ENCODE results near the gene ATP9B.
"Not testable (repeated sequence)": the region's sequence is repeated elsewhere in the genome, so short reads cannot be mapped to it uniquely, and the experiment has no call there.

Gene ATP9B

DNA sequence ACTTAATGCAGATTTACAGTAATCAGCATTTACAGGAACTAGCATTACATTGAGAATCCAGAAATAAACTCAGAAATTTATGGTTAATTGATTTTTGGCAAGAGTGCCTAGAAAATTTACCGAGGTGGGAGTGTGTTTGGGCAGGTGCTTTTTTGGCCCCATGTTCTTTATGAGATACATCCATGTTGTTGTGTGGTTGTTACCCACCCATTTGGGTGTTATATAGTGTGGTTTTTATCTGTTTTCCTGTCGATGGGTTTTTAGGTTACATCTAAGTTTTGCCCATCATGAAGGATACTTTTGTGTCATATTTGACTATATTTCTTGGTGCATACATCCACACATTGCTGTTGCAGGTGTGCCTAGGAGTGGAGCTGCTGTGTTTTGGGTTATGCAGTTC is 82.0 kb downstream of the ATP9B start:
- DNase-seq: no peak

GRCh38 chr18:79156327-79156726 is 87.1 kb downstream of the ATP9B start:
- no peak for DNase-seq

GRCh38 chr18:79164706-79165105 is 95.5 kb downstream of the ATP9B start:
- DNase-seq: no peak

DNA sequence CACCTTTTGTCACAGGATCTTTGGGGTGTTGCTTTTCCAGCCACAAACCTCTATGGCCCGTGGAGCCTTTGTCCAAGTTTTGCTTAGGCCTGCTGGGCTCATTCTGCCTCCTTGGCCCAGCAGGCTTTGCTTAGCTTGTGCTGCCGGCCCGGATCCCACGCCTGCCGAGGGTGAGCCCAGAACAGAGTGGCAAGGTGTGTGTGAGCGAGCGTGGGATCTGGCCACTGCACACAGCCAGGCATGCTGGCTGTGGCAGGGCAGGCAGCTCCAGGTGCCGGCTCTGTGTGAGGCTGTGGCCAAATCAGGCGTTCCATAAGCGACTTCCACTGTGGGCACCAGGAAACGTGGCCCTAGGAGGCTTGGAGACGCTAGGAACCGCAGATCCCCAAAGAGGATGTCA is 97.5 kb downstream of the ATP9B start:
- DNase-seq: no peak

DNA sequence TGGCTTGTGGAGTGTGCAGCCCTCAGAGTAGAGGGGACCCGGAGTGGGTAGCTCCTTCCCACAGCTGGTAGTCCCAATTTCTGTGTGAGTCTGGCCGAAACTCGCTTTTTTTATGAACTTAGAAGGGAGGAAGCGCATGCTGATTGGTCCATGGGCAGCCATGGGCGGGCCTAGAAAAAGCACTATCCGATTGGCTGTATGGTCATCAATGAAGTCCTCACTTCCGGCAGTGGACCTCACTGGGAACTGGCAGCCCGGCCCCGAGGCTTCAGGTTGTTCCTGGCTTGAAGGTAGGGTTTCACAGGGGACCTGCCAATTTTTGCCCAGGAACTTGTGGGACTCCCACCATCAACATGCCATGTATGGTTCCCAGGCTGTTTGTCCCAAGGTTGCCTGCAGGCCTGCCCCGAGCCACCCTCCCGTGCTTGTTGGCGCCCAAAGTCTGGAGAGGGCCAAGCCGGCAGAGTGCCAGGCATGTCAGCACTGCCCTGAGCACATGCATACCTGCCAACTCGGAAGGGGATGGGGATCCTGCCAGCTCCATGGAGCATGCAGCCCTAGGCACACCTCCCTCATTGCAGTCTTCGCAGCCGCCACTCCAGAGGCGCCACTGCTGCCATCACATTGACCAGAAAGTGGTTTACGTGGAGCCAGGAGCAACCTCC is 98.5 kb downstream of the ATP9B start:
- no peak for DNase-seq

- no peak for DNase-seq
Measured at GRCh38 chr18:79169958-79170555, 100.9 kb downstream of the ATP9B start.

DNA sequence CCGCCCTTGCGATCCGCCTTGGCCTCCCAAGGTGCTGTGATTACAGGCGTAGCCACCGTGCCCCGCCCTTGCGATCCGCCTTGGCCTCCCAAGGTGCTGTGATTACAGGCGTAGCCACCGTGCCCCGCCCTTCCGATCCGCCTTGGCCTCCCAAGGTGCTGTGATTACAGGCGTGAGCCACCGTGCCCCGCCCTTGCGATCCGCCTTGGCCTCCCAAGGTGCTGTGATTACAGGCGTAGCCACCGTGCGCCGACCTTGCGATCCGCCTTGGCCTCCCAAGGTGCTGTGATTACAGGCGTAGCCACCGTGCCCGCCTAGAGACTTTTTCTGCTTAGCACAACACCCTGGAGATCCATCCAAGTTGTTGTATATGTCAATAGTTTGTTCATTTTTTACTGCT is 103.1 kb downstream of the ATP9B start:
- DNase-seq: not testable (repeated sequence)

GRCh38 chr18:79173742-79174141 is 104.5 kb downstream of the ATP9B start:
- no peak for DNase-seq

GRCh38 chr18:79178113-79178531 is 108.9 kb downstream of the ATP9B start:
- no peak for DNase-seq

- no peak for DNase-seq
Measured at GRCh38 chr18:79182047-79182713, 113.0 kb downstream of the ATP9B start.

DNA sequence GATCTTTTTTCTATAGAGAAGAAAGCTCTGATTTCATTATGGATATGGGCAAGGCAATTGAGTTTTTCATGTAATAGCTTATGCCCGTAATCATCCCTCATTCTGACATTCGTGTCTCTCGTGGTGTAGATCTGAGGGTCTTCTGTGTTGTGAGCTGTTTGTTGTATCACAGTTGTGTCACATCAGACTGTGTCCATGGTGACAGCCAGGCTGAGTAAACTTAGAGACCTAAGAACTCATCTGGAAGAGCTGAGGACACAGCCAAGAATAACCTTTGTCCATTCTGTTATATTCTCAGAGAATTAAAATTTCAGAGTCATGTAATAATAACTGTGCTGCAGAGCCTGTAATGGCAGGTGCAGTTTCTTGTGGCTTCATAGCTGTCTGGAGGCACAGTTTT is 116.5 kb downstream of the ATP9B start:
- no peak for DNase-seq

- DNase-seq: no peak
Measured at GRCh38 chr18:79186649-79187048, 117.5 kb downstream of the ATP9B start.

DNA sequence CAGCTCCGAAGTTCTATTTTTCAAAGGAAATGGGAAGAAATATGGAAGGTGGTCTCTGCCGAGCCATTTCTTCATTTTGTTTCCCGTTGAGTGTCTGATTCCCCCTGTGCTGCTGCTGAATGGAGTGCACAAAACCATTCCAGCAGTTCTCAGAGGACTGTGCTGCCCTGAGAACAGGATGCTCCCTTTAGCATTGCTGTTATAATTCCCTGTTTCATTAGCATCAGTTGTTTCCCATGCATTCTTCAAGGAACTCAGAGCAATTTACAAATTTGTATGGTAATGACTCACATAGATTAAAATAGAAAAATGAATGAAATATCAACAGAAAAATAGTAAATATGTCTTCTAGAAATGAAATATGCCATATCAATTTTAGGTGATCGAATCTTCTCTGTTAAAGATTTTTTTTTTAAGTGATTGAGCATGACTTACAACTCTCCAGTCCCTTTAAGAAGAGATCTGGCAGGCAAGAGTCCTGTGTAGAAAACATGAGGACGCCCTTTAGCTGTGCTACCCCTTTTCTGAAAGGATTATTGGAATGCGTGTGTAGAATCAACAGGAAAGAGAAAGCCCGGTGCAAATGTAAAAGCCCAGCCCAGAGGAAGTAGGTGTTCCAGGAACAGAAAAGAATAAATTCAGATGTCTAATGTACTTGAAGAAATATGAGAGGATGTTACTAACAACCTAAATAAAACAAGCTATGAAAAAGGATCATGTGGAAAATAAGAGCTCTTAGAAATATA is 118.5 kb downstream of the ATP9B start:
- no peak for DNase-seq

- no peak for DNase-seq
Measured at GRCh38 chr18:79191418-79191817, 122.2 kb downstream of the ATP9B start.

GRCh38 chr18:79191956-79192355 is 122.8 kb downstream of the ATP9B start:
- DNase-seq: no peak

- DNase-seq: no peak
Measured at GRCh38 chr18:79193826-79194225, 124.6 kb downstream of the ATP9B start.

GRCh38 chr18:79195716-79196683 is 126.8 kb downstream of the ATP9B start:
- DNase-seq: no peak

DNA sequence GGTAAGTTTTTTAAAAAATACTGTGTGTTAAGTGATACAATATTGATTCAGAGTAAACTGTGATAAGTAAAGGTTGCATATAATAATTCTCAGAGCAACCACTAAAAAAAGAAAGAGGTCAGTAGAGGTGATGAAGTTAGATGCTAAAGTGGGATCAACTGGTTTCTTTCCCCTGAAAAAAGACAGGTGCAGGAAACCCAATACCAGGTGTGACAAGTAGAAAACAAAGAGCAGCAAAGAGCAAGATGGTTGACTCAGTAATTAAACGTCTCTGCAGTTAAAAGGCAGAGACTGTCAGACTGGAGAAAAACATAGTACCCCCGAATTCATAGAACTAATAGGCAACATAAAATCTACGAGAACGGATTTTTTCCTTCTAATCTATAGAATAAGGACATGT is 128.3 kb downstream of the ATP9B start:
- DNase-seq: peak; percentile 68

GRCh38 chr18:79199691-79200374 is 130.6 kb downstream of the ATP9B start:
- DNase-seq: no peak

DNA sequence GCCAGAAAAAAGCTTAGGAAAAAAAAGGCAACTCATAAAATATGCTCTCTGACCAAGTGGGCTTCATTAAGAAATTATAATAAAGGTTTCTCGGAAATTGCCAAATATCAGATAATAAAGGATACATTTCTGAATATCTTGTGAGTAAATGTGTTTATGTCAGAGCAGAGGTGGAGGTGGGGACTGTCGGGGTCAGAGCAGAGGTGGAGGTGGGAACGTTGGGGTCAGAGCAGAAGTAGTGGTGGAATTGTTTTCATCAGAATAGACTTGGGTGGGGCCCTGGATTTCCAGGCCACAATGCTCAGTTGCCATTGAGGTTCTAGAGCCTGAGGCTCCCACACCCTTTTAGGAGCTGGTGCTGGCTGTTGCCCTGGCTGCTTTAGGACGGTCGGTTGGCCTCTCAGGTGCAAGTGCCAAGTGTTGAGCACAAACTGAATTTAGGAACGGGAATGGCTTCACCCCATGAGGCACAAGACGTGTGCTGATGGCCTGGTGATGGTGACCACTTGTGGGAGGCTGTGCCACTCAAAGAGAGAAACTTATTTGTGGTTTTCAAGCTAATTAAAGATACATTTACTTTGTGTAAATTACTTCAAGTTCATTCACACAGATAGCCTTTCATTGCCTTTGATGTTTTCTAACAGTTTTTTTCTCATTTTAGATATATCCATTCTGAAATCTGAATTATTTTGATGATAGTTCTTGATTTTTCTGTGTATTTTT is 131.5 kb downstream of the ATP9B start:
- DNase-seq: no peak

- DNase-seq: no peak
Measured at GRCh38 chr18:79203017-79203605, 133.9 kb downstream of the ATP9B start.

Data from NCI-H1105 (cell line).